ENCODE data around the gene OTOS.

The OTOS gene

DNA sequence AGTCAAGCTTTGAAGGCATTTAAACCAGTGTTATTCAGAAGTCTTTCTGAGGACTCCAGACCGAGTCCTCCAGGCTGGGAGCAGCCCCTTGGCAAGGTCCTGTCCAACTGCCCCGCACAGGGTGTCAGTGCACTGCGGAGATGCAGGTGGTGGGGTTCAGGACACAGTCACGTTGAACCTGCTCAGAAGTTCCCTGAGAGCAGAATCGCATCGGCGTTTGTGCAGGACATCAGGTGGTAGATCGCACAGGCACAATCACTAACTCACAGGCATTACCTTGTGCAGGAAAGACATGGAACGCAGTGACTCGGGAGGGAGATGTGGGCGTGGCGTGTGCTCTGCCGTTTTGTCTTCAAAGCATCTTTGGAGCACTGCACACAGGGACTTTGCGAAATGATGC is 14.7 kb downstream of the OTOS start:
- TF ChIP-seq TAF1 (IDR thresholded peaks at IDR 0.05; ENCODE audit: low read depth) (no peak), YY1 (IDR thresholded peaks at IDR 0.05; ENCODE audit: low read depth) (no peak), TCF12 (IDR thresholded peaks at IDR 0.05; ENCODE audit: low read depth) (no peak), USF1 (IDR thresholded peaks at IDR 0.05) (no peak), TEAD4 (IDR thresholded peaks at IDR 0.05) (no peak), CREB1 (IDR thresholded peaks at IDR 0.05; ENCODE audit: low read depth) (no peak), ZBTB7A (IDR thresholded peaks at IDR 0.05; ENCODE audit: low read depth) (no peak), MAX (IDR thresholded peaks at IDR 0.05) (no peak), RAD21 (IDR thresholded peaks at IDR 0.05; ENCODE audit: low read depth) (no peak), EP300 (IDR thresholded peaks at IDR 0.05; ENCODE audit: borderline replicate concordance) (no peak), FOXM1 (IDR thresholded peaks at IDR 0.05; ENCODE audit: borderline replicate concordance, low read depth) (no peak), NFIC (IDR thresholded peaks at IDR 0.05) (no peak), CEBPB (IDR thresholded peaks at IDR 0.05) (no peak), EGR1 (IDR thresholded peaks at IDR 0.05) (no peak)
- TF ChIP-seq, protein P1, sequence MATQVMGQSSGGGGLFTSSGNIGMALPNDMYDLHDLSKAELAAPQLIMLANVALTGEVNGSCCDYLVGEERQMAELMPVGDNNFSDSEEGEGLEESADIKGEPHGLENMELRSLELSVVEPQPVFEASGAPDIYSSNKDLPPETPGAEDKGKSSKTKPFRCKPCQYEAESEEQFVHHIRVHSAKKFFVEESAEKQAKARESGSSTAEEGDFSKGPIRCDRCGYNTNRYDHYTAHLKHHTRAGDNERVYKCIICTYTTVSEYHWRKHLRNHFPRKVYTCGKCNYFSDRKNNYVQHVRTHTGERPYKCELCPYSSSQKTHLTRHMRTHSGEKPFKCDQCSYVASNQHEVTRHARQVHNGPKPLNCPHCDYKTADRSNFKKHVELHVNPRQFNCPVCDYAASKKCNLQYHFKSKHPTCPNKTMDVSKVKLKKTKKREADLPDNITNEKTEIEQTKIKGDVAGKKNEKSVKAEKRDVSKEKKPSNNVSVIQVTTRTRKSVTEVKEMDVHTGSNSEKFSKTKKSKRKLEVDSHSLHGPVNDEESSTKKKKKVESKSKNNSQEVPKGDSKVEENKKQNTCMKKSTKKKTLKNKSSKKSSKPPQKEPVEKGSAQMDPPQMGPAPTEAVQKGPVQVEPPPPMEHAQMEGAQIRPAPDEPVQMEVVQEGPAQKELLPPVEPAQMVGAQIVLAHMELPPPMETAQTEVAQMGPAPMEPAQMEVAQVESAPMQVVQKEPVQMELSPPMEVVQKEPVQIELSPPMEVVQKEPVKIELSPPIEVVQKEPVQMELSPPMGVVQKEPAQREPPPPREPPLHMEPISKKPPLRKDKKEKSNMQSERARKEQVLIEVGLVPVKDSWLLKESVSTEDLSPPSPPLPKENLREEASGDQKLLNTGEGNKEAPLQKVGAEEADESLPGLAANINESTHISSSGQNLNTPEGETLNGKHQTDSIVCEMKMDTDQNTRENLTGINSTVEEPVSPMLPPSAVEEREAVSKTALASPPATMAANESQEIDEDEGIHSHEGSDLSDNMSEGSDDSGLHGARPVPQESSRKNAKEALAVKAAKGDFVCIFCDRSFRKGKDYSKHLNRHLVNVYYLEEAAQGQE (IDR thresholded peaks at IDR 0.05; ENCODE audit: low read depth): no peak

DNA sequence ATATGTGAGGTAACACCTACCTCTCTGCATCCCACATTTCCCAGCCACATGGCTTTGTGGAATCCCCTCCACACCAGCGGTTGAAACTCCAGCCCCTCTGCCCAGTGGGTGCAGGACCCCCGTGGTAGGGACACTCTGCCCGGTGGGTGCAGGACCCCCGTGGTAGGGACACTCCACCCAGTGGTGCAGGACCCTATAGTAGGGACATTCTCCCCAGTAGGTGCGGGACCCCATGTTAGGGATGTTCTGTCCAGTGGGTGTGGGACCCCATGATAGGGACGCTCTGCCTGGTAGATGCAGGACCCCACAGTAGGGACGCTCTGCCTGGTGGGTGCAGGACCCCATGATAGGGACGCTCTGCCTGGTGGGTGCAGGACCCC is 15.8 kb downstream of the OTOS start:
- TF ChIP-seq YY1 (IDR thresholded peaks at IDR 0.05; ENCODE audit: low read depth) (no peak), FOXM1 (IDR thresholded peaks at IDR 0.05; ENCODE audit: borderline replicate concordance, low read depth) (no peak), CREB1 (IDR thresholded peaks at IDR 0.05; ENCODE audit: low read depth) (no peak), NFIC (IDR thresholded peaks at IDR 0.05) (no peak), USF1 (IDR thresholded peaks at IDR 0.05) (no peak), TAF1 (IDR thresholded peaks at IDR 0.05; ENCODE audit: low read depth) (no peak), TCF12 (IDR thresholded peaks at IDR 0.05; ENCODE audit: low read depth) (no peak), ZBTB7A (IDR thresholded peaks at IDR 0.05; ENCODE audit: low read depth) (no peak), TEAD4 (IDR thresholded peaks at IDR 0.05) (no peak), EGR1 (IDR thresholded peaks at IDR 0.05) (no peak), EP300 (IDR thresholded peaks at IDR 0.05; ENCODE audit: borderline replicate concordance) (no peak), CEBPB (IDR thresholded peaks at IDR 0.05) (no peak), MAX (IDR thresholded peaks at IDR 0.05) (no peak), RAD21 (IDR thresholded peaks at IDR 0.05; ENCODE audit: low read depth) (no peak)
- TF ChIP-seq, protein P1 (IDR thresholded peaks at IDR 0.05; ENCODE audit: low read depth): no peak

DNA sequence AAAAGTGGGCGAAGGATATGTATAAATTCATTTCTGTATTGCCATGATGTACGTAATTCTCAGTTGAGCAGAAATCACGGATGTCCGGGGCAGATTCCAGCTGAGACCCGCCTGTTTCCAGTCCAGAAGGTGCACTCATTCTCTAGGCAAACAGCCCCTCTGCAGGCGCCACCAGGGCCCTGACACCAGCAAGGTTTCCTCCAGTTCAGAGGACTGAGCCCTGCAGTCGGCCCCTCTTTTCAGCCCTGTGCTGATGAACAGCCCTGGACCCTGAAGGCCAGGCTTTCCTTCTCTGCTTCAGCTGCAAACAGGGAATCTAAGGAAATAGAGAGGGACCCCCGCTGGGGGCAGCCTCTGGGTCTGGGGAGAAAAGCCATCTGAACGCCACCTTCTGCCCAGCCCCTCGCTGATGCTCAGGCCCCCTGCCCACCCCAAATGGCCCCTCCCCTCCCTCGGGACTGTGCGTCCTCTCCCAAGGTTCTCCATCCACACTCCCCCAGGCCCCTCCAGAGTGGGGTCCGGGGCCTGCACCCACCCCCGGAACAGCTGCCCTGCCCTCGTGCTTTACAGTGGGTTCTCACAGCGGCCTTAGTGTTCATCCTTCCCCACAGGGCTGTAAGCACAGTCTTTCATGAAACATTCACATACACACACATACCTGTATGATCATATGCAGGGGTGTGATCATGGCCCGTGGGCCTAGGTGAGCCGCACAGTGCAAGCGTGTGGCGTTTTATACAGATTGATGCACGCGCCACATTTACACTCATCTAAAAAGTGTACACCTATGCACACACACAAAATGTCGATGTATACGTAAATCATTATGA is 16.4 kb downstream of the OTOS start:
- TF ChIP-seq RAD21 (IDR thresholded peaks at IDR 0.05; ENCODE audit: low read depth): no peak
- no peak for TF ChIP-seq CREB1 (IDR thresholded peaks at IDR 0.05; ENCODE audit: low read depth)
- TF ChIP-seq, protein P1 (IDR thresholded peaks at IDR 0.05; ENCODE audit: low read depth): no peak
- TF ChIP-seq USF1 (IDR thresholded peaks at IDR 0.05): no peak

DNA sequence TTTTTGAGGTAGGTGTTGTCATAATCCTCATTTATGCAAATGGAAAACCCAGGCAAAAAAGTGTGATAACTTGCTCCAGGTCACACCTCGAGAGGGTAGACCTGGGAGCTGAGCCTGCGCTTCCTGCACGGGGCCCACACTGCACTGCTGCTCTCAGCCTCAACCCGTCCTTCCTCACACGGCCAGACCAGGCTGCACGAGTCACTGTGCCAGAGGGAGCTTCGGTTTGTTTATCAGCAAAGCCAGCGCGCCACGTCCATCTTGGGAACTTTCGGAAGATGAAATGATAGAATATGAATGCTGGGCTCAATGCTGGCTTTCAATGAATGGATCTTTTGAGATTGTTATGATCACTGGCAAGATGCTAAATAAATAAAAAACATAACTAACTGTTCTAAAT is 18.8 kb downstream of the OTOS start:
- TF ChIP-seq CREB1 (IDR thresholded peaks at IDR 0.05; ENCODE audit: low read depth): no peak
- no peak for TF ChIP-seq EGR1 (IDR thresholded peaks at IDR 0.05)
- no peak for TF ChIP-seq FOXM1 (IDR thresholded peaks at IDR 0.05; ENCODE audit: borderline replicate concordance, low read depth)
- no peak for TF ChIP-seq NFIC (IDR thresholded peaks at IDR 0.05)
